Heart right ventricle (tissue), 16 donors: ENCODE data around the gene MPZ. TPM values are rescaled to one million over a fixed set of nuclear protein-coding genes. Genes with fewer than 3 reads are reported as not detected.

Source experiments
- ATAC-seq, 8 donors: fragments of 200-7000 bp; cut with Tn5 transposase; one replicate each; pipeline ENCODE4 v1.9.1; 2020; ENCODE audit warnings: mild to moderate bottlenecking in 8 of 8, moderate library complexity in 8 of 8, moderate number of reproducible peaks in 1 of 8
- DNase-seq, 2 donors: peaks; one replicate each; pipeline ENCODE4 v3.0.0-alpha.2; 2020
- H3K27ac ChIP-seq, 10 donors: fragments of 200-600 bp; sonication (generic) in 2 of 10; one replicate each; pipeline versions ENCODE4 v1.5.0 to v1.8.0; 2020 to 2022; ENCODE audit warnings: mild to moderate bottlenecking in 3 of 10
- H3K27me3 ChIP-seq, 7 donors: fragments of 200-600 bp; one replicate each; pipeline ENCODE4 v1.8.0; 2021 to 2022; ENCODE audit warnings: mild to moderate bottlenecking in 2 of 7
- H3K36me3 ChIP-seq, 9 donors: fragments of 200-600 bp; sonication (generic) in 1 of 9; one replicate each; pipeline versions ENCODE4 v1.5.0 to v1.8.0; 2020 to 2022; ENCODE audit warnings: mild to moderate bottlenecking in 2 of 9
- H3K4me1 ChIP-seq, 9 donors: fragments of 200-600 bp; sonication (generic) in 1 of 9; one replicate each; pipeline versions ENCODE4 v1.5.0 to v1.8.0; 2020 to 2022; ENCODE audit warnings: mild to moderate bottlenecking in 4 of 9
- H3K4me3 ChIP-seq, 10 donors: fragments of 200-600 bp; sonication (generic) in 2 of 10; one replicate each; pipeline versions ENCODE4 v1.5.0 to v1.8.0; 2020 to 2022; ENCODE audit warnings: mild to moderate bottlenecking in 7 of 10, moderate library complexity in 2 of 10
- H3K9me3 ChIP-seq, 11 donors: fragments of 200-600 bp in 10 of 11; sonication (generic) in 2 of 11; one replicate each; pipeline versions ENCODE4 v1.5.0 to v1.8.0; 2013 to 2022; ENCODE audit warnings: mild to moderate bottlenecking in 2 of 11, control low read depth in 1 of 11, moderate library complexity in 1 of 11
- WGBS, 2 donors: extraction: QIAGEN DNeasy Blood & Tissue Kit; methylation state at CpG; one replicate each; pipeline ENCODE4 v1.1.7; 2013; ENCODE audit warnings: inconsistent platforms in 1 of 2; 5-methylcytosine and 5-hydroxymethylcytosine counted together
- intact Hi-C, 10 donors: fragments of 100-400 bp; cut with DNase I; formaldehyde crosslinking; loops; one replicate each; pipeline versions ENCODE4 v1.11.1 to v1.14.2; 2022
- polyA plus RNA-seq, 2 donors: library from polyadenylated mRNA; stranded (reverse); fragments of 200-250 nt; gene quantifications; one replicate each; pipeline ENCODE4 v1.2.3, GENCODE V29; 2013
- total RNA-seq, 10 donors: library from RNA; stranded (reverse); fragmentation: NEBNext Ultra II Directional in 3 of 10; extraction: Animal tissue kit (Norgen Biotek cat#: 25700) in 3 of 10; gene quantifications; one replicate each; pipeline versions ENCODE4 v1.2.1 to v1.2.4, GENCODE V29; 2021 to 2023
- TF ChIP-seq, protein P1 (sequence below), 9 donors: fragments of 200-600 bp; sonication (generic) in 2 of 9; IDR thresholded peaks; one replicate each; pipeline versions ENCODE4 v1.5.0 to v1.8.0; 2021 to 2022; ENCODE audit warnings: antibody characterized with exemption in 9 of 9, mild to moderate bottlenecking in 5 of 9, moderate library complexity in 1 of 9
- donor health status: Arrhythmogenic right ventricular cardiomyopathy.
- donor health status: ischemic (EF 13 %, LVEDD 7.1; RV severe dilation, severe dysfunction).
- donor health status: healthy with polysubstance abuse.
- donor health status: DM: no; HTN: yes; CAD: no.
- donor health status: DM: no; HTN: no; CAD: no.
- donor health status: ischemic (EF 25% LVEDD 6.9; RV normal size, moderate dysfunction).
- donor health status: ischemic (EF 25% LVEDD 5.7; RV mildly dilated, moderate dysfunction).
- donor health status: healthy.
- donor health status: DM: yes; HTN: yes; CAD: no.
- donor health status: Ischemic cardiomyopathy.
- donor health status: ischemic (EF 35%, LVEDD 5.7; RV mildly dilated, moderate dysfunction).
- donor health status: nonischemic (EF 11% LVEDD 7.7; RV severe dilation, severe dysfunction).
- donor health status: DM: yes; HTN: yes; CAD: no.
- donor health status: PGD.
- donor health status: ischemic (EF 29% LVEDD 5.4; RV normal size, mild dysfunction).
- donor health status: nonischemic (EF 23%, LVEDD 6.1; RV moderate dilation, normal function).

MPZ gene
- total and polyA plus RNA-seq, 12 donors, result 1.0 to 5.6 (median 1.6) TPM

DNA sequence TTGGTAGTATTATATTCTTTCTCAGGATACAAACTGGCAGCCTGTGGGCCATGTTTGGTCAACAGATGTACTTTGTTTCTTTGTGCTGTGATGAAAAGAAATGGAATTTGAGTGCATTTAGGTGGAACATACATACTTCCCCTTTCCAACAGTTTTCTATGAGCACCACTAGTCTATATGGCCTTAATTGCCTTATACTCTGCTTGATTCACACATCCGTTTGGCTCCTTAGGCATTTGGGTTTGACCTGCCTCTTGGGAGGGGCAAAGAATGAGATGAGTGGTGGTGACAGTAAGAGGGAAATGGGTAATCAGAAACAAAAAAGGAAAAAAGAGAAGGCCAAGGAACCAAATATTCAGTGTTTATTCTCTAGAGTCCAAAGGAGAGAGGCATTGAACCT is 40.9 kb upstream of the MPZ start:
- Histone ChIP-seq H3K4me3 (no peak overlapping the region), H3K27me3 (no peaks in the 10 kb centered on the region), H3K9me3 (no peaks in the 10 kb centered on the region), H3K4me1 (peaks cover 0 to 24% (median 4%) of the 10 kb centered on the region in 9 donors), H3K36me3 (peaks cover 0 to 91% (median 12%) of the 10 kb centered on the region in 9 donors), H3K27ac (peak overlapping the region in 1 of 10 donors; percentile 80)
- intact Hi-C loops, result loop anchor here in 1 of 10 donors (5.0 kb wide), 1 partner anchor 33 kb away; no protein-coding TSS in a partner anchor
- ATAC-seq, result no peak
- 80 to 87% methylated on average over 1 of the region's 1 CpG for WGBS, 2 donors
- DNase-seq, result no peak
- TF ChIP-seq, protein P1, sequence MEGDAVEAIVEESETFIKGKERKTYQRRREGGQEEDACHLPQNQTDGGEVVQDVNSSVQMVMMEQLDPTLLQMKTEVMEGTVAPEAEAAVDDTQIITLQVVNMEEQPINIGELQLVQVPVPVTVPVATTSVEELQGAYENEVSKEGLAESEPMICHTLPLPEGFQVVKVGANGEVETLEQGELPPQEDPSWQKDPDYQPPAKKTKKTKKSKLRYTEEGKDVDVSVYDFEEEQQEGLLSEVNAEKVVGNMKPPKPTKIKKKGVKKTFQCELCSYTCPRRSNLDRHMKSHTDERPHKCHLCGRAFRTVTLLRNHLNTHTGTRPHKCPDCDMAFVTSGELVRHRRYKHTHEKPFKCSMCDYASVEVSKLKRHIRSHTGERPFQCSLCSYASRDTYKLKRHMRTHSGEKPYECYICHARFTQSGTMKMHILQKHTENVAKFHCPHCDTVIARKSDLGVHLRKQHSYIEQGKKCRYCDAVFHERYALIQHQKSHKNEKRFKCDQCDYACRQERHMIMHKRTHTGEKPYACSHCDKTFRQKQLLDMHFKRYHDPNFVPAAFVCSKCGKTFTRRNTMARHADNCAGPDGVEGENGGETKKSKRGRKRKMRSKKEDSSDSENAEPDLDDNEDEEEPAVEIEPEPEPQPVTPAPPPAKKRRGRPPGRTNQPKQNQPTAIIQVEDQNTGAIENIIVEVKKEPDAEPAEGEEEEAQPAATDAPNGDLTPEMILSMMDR (IDR thresholded peaks at IDR 0.05), result no peak

DNA sequence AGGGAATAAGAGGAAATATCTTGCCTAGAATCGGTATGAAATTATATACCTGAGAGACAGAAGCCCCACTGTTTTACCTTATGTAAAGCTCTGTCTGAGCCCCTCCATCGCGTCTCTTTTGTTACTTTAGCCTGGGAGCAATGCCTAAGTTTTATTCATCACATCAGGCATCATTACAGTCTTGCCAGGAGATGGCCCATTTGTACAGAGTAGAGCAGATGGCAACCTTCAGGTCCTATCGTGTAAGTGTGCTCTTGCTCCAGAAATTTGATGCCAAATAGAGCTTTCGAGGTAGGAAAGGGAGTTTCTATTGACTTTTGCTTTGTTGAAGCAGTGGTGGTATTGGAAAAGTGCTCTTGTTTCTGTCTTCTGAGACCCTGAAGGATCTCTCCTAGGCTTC is 33.1 kb upstream of the MPZ start:
- Histone ChIP-seq H3K36me3 (peaks cover 0 to 100% (median 42%) of the 10 kb centered on the region in 9 donors), H3K27me3 (no peaks in the 10 kb centered on the region), H3K4me3 (no peak overlapping the region), H3K4me1 (peaks cover 0 to 10% (median 0%) of the 10 kb centered on the region in 9 donors), H3K27ac (no peak overlapping the region), H3K9me3 (no peaks in the 10 kb centered on the region)
- 94 to 96% methylated on average over 5 of the region's 5 CpGs for WGBS, 2 donors
- TF ChIP-seq, protein P1 (IDR thresholded peaks at IDR 0.05), result no peak
- ATAC-seq (no peak), DNase-seq (no peak)
- intact Hi-C loops, result no loop called here

DNA sequence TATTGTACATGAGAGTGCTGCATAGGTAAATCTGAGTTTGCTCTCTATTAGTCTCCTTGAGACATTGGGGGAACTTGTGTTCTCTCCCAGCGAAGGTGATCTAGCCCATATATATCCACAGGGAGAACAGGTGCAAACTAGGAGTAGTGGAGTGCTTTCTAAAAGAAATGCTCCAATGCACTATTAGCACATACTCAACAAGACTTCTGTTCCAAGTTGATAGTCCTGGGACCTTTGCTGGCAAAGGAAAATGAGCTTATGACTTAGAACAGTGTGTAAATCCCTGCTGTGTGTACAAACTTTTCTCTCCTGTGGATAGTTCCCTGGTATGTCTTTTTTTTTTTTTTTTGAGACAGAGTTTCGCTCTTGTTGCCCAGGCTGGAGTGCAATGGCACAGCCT is 32.4 kb upstream of the MPZ start:
- intact Hi-C loops, result no loop called here
- no peak for DNase-seq
- H3K27me3 ChIP-seq, result no peaks in the 10 kb centered on the region
- peaks cover 0 to 100% (median 46%) of the 10 kb centered on the region in 9 donors for H3K36me3 ChIP-seq
- no peak overlapping the region for H3K27ac ChIP-seq
- no peak overlapping the region for H3K4me3 ChIP-seq
- no peak for ATAC-seq
- H3K9me3 ChIP-seq, result no peaks in the 10 kb centered on the region
- peaks cover 0 to 10% (median 0%) of the 10 kb centered on the region in 9 donors for H3K4me1 ChIP-seq
- TF ChIP-seq, protein P1 (IDR thresholded peaks at IDR 0.05), result no peak
- 98 to 100% methylated on average over 2 of the region's 2 CpGs for WGBS, 2 donors

DNA sequence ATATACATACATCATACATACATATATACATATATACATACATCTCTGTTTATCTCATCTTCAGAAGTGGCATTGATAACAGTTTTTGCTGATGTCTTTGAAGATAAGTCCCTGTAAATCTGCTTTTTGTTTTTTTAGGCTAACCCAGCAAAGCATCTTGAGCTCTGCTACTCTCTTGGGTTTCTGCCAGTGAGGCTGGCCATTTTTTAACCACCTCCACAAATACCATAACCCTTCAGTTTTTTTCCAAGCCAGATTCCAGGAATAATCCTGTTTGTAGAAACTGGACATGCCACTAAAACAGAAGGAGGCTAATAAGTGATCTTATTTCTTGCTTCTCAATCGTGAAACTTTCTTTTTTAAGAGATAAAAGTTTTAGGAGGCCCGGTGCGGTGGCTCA is 26.0 kb upstream of the MPZ start:
- Histone ChIP-seq H3K4me1 (no peaks in the 10 kb centered on the region), H3K9me3 (no peaks in the 10 kb centered on the region), H3K4me3 (no peak overlapping the region), H3K36me3 (peaks cover 0 to 100% (median 56%) of the 10 kb centered on the region in 9 donors), H3K27me3 (no peaks in the 10 kb centered on the region), H3K27ac (no peak overlapping the region)
- WGBS, 2 donors, result 93 to 94% methylated on average over 3 of the region's 3 CpGs
- ATAC-seq (no peak), DNase-seq (no peak)
- TF ChIP-seq, protein P1 (IDR thresholded peaks at IDR 0.05), result no peak
- intact Hi-C loops, result no loop called here
